ENCODE measurements around the gene GBX2.
"Not testable (repeated sequence)": the region's sequence is repeated elsewhere in the genome, so short reads cannot be mapped to it uniquely, and the experiment has no call there.

GBX2 gene

GRCh38 chr2:236160366-236161081, 7.7 kb downstream of the GBX2 start:
- no peak for DNase-seq
- in situ Hi-C loops (cut with MboI; ENCODE audit: low pct_unique_long_range_greater_than_20kb, low sequenced_read_pairs), result no loop called here

GRCh38 chr2:236159778-236160170, 8.4 kb downstream of the GBX2 start:
- in situ Hi-C loops (cut with MboI; ENCODE audit: low pct_unique_long_range_greater_than_20kb, low sequenced_read_pairs), result no loop called here
- no peak for DNase-seq

- in situ Hi-C loops (cut with MboI; ENCODE audit: low pct_unique_long_range_greater_than_20kb, low sequenced_read_pairs), result no loop called here
These were observed 9.0 kb downstream of the GBX2 start for GRCh38 chr2:236158969-236159777.

GRCh38 chr2:236157815-236158498, 10.2 kb downstream of the GBX2 start:
- in situ Hi-C loops (cut with MboI; ENCODE audit: low pct_unique_long_range_greater_than_20kb, low sequenced_read_pairs), result no loop called here

More at GRCh38 chr2:236158969-236159777, 9.0 kb downstream of the GBX2 start:
- no peak for DNase-seq

GRCh38 chr2:236157366-236157765, 10.8 kb downstream of the GBX2 start:
- in situ Hi-C loops (cut with MboI; ENCODE audit: low pct_unique_long_range_greater_than_20kb, low sequenced_read_pairs), result no loop called here
- DNase-seq, result no peak

More at GRCh38 chr2:236157815-236158498, 10.2 kb downstream of the GBX2 start:
- no peak for DNase-seq

- in situ Hi-C loops (cut with MboI; ENCODE audit: low pct_unique_long_range_greater_than_20kb, low sequenced_read_pairs), result no loop called here
- DNase-seq, result no peak
These were observed 11.4 kb downstream of the GBX2 start for GRCh38 chr2:236156860-236157194.

GRCh38 chr2:236156095-236156859, 11.9 kb downstream of the GBX2 start:
- in situ Hi-C loops (cut with MboI; ENCODE audit: low pct_unique_long_range_greater_than_20kb, low sequenced_read_pairs), result no loop called here
- no peak for DNase-seq

- in situ Hi-C loops (cut with MboI; ENCODE audit: low pct_unique_long_range_greater_than_20kb, low sequenced_read_pairs), result no loop called here
- no peak for DNase-seq
These were observed 12.8 kb downstream of the GBX2 start for GRCh38 chr2:236155406-236155805.

- in situ Hi-C loops (cut with MboI; ENCODE audit: low pct_unique_long_range_greater_than_20kb, low sequenced_read_pairs), result no loop called here
- DNase-seq, result no peak
These were observed 21.8 kb downstream of the GBX2 start for GRCh38 chr2:236146436-236146835.

- in situ Hi-C loops (cut with MboI; ENCODE audit: low pct_unique_long_range_greater_than_20kb, low sequenced_read_pairs), result no loop called here
- DNase-seq, result no peak
These were observed 24.4 kb downstream of the GBX2 start for GRCh38 chr2:236143811-236144210.

GRCh38 chr2:236141616-236142015, 26.6 kb downstream of the GBX2 start:
- in situ Hi-C loops (cut with MboI; ENCODE audit: low pct_unique_long_range_greater_than_20kb, low sequenced_read_pairs); DNase-seq: not testable (repeated sequence)

- DNase-seq, result no peak
- in situ Hi-C loops (cut with MboI; ENCODE audit: low pct_unique_long_range_greater_than_20kb, low sequenced_read_pairs), result no loop called here
These were observed 31.1 kb downstream of the GBX2 start for GRCh38 chr2:236137066-236137465.

- no peak for DNase-seq
- in situ Hi-C loops (cut with MboI; ENCODE audit: low pct_unique_long_range_greater_than_20kb, low sequenced_read_pairs), result no loop called here
These were observed 31.6 kb downstream of the GBX2 start for GRCh38 chr2:236136538-236136937.

- no peak for DNase-seq
- in situ Hi-C loops (cut with MboI; ENCODE audit: low pct_unique_long_range_greater_than_20kb, low sequenced_read_pairs), result no loop called here
These were observed 34.7 kb downstream of the GBX2 start for GRCh38 chr2:236133410-236134012.

- DNase-seq, result no peak
- in situ Hi-C loops (cut with MboI; ENCODE audit: low pct_unique_long_range_greater_than_20kb, low sequenced_read_pairs), result no loop called here
These were observed 37.0 kb downstream of the GBX2 start for GRCh38 chr2:236131073-236131692.

GRCh38 chr2:236130349-236130998, 37.7 kb downstream of the GBX2 start:
- in situ Hi-C loops (cut with MboI; ENCODE audit: low pct_unique_long_range_greater_than_20kb, low sequenced_read_pairs), result no loop called here
- DNase-seq, result no peak

- in situ Hi-C loops (cut with MboI; ENCODE audit: low pct_unique_long_range_greater_than_20kb, low sequenced_read_pairs), result no loop called here
- DNase-seq, result no peak
These were observed 38.3 kb downstream of the GBX2 start for GRCh38 chr2:236129935-236130334.

GRCh38 chr2:236128321-236128720, 39.9 kb downstream of the GBX2 start:
- no peak for DNase-seq
- in situ Hi-C loops (cut with MboI; ENCODE audit: low pct_unique_long_range_greater_than_20kb, low sequenced_read_pairs), result no loop called here

All from KBM-7 (cell line).